IPS-NIHi11 (cell line): ENCODE measurements around the gene STX12.
"Not testable (repeated sequence)": the region's sequence is repeated elsewhere in the genome, so short reads cannot be mapped to it uniquely, and the experiment has no call there.

ENCODE experiments used
- DNase-seq: peaks from one replicate; pipeline ENCODE4 v3.0.0; 2012; ENCODE audit warnings: mixed read lengths, low spot score

The STX12 gene

DNA sequence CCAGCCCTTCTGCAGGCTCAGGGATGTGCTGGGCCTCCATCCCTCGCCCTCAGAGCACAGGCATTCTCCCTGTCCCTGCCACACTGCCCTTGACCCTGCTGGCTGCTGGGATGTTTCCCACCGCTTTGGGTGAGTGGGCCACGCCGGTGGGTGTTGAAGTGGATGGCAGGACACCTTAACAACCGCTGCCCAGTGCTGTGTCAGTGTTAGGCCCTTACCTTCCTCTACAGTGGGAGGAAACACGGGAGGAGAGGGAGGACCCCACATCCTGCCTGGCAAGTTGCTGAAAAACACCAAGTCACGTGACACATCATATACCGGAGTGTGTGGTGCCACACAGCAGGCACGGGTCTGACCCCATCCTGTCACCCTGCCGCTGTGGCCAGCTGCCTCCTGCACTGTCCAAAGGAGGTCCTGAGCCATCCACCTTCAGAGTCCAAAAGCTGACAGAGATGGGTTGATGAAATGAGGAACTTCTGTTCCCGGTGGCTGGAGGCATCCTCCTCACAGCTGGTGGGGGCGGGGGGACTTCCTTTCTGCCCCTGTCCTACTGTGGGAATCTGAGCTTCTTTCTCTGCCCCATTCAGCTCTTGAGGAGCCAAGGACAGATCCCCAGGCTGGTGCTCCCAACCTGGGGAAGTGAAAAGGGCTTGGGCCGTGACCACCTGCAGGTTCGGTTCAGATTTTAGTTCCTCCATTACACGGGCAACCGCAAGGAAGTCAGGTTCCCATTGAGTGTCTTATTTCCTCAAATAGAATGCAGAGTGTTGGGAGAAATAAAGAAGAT is 96.1 kb downstream of the STX12 start:
- DNase-seq, result no peak

DNA sequence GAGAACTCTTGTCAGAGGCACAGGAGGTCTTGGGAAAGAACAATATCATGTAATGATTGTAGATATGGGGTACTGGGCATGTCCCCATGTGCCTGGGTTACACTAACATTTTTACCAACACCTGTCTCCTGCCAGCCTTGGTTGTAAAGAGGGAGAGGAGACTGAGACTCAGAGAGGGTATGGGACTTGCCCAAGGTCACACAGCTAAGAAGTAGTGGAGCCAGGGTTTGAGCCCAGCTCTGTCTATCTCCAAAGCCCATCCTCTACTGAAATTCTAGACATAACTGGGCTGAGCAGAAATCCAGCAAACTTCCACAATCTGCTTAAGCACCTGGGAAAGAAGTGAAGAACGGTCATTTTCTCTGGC is 96.7 kb downstream of the STX12 start:
- DNase-seq, result no peak

DNA sequence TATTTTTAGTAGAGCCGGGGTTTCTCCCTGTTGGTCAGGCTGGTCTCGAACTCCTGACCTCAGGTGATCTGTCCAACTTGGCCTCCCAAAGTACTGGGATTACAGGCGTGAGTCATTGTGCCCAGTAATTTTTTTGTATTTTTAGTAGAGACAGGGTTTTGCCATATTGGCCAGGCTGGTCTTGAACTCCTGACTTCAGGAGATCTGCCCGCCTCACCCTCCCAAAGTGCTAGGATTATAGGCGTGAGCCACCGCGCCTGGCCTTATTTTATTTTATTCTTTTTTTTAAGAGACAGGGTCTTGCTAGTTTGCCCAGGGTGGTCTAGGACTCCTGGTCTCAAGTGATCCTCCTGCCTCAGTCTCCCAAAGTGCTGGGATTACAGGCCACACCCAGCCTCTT is 98.1 kb downstream of the STX12 start:
- DNase-seq, result not testable (repeated sequence)

DNA sequence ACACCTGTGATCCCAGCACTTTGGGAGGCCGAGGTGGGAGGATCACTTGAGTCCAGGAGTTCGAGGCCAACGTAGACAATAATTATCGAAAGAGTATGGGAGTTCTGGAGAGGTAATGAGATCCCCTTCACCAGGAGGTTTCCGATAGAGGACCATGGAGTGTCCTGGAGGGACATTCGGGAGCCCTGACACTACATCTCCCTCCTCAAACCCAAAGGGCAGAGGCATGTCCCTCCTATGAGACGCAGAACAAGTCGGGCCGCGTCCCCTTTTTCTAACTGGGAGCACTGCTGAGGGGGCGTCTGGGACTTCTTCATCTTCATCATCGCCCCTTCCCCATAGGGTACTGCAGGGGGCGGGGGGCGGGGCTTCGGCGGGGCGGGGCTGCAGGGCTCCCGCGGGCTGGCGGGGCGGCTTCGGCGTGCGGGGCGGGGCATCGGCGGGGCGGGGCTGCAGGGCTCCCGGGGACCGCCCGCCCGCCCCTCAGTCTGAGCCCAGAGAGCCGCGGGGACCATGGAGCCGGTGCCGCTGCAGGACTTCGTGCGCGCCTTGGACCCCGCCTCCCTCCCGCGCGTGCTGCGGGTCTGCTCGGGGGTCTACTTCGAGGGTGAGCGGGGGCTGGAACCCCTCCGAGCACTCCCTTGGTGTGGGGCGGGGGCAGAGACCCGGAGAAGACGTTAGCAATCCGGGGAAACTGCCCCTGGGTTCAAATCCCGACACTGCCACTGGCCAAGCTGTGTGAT is 99.2 kb downstream of the STX12 start, which contains the start of gene THEMIS2:
THEMIS2 (plus strand) TSS at position 486 of the 743 bp plus-strand sequence; CDS start at position 514, 28 bp downstream.
- peak; percentile 99 for DNase-seq

DNA sequence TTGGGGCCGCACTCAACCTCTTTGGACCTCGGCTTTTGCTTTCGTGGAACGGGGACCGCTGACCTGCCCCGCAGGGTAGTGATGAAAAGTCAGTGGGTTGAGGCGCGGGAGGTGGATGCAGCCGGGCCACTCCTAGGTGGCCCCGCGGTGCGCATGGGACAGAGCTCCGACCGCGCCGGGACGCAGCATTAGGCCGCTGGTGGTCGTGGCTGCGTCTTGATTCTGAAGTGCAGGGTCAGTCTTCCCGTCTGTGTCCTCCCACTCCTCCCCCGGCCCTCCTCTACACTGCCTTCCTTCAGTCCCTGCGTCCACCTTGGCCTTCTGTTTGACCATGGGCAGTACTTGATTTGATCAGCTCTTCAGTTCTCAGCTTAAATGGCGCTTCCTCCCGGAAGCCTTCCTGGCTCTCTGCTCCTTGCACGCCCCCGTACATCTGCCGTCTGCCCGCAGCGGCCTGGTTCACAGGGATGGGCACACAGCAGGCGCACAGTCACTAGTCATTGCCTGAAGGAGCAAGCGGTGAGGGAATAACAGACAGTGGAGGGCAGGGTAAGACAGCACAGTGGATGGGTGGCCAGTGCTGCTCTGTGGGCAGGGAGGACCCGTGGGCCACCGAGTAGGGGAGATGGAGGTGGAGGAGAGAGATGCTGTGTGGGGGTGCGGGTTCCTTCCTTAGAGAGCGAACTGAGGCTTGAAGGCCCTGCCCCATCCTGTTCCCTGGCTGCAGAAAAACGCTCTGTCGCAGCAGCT is 100.0 kb downstream of the STX12 start:
- DNase-seq, result peak; percentile 53

DNA sequence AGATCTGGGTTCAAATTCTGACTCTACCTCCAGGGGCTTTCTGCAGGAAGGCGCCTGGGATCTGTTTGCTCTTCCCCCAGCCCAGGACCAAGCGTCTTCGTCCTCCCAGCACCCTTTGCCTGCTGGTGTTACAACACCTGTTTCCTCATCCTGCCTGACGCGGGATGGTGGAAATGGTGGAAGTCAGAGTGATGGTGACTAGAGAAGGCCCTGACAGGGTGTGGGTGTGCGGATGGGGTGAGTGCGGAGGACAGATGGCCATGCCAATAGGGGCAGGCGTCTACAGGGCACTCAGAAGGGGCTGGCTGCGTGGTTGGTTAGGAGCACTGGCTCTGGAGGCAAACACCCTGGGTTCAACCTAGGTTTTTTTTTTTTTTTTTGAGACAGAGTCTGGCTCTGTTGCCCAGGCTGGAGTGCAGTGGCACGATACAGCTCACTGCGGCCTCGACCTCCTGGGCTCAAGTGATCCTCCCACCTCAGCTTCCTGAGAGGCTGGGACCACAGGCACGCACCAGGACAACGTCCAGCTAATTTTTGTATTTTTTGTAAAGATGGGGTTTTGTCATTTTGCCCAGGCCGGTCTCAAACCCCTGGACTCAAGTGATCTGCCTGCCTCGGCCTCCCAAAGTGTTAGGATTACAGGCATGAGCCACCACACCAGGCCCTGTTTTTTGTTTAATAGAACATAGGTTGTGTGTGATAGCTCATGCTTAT is 100.8 kb downstream of the STX12 start:
- no peak for DNase-seq
